Transverse colon (tissue), 4 donors: ENCODE measurements around the gene SPTB. TPM values are rescaled to one million over a fixed set of nuclear protein-coding genes. Genes with fewer than 3 reads are reported as not detected.

Source experiments
- DNase-seq: peaks from one replicate; pipeline ENCODE4 v3.0.0-alpha.2; 2019
- H3K27ac ChIP-seq, 4 donors: fragments of 200-600 bp; sonication (generic); 2 replicates each; pipeline ENCODE4 v1.5.1; 2016 to 2018; ENCODE audit warnings: inconsistent platforms in 4 of 4
- H3K27me3 ChIP-seq: fragments of 200-600 bp; sonication (generic); 2 replicates; pipeline ENCODE4 v1.5.1; 2017; ENCODE audit warnings: inconsistent platforms
- H3K36me3 ChIP-seq, 4 donors: fragments of 200-600 bp; sonication (generic); 2 replicates each; pipeline ENCODE4 v1.5.1; 2017 to 2019; ENCODE audit warnings: inconsistent platforms in 4 of 4
- H3K4me1 ChIP-seq, 4 donors: fragments of 200-600 bp; sonication (generic); 2 replicates each; pipeline ENCODE4 v1.5.1; 2017 to 2020; ENCODE audit warnings: inconsistent platforms in 4 of 4
- H3K4me3 ChIP-seq, 4 donors: fragments of 200-600 bp; sonication (generic); 1 replicate in 1 of 4; 2 replicates in 3 of 4; pipeline versions ENCODE4 v1.5.1 to v1.6.1; 2017 to 2019; ENCODE audit warnings: inconsistent platforms in 4 of 4
- H3K9me3 ChIP-seq, 2 donors: fragments of 200-600 bp; sonication (generic); 2 replicates each; pipeline ENCODE4 v1.5.1; 2017 to 2019; ENCODE audit warnings: inconsistent platforms in 2 of 2
- EP300 ChIP-seq: sonication (generic); formaldehyde crosslinking; IDR thresholded peaks from one replicate; pipeline ENCODE4 v1.6.1; 2017; ENCODE audit warnings: antibody characterized with exemption, low read depth
- POLR2A ChIP-seq: fragments of 450-650 bp; IDR thresholded peaks from one replicate; pipeline ENCODE4 v1.6.1; 2016; ENCODE audit warnings: antibody characterized with exemption, mild to moderate bottlenecking, moderate library complexity
- POLR2AphosphoS5 ChIP-seq, 3 donors: sonication (generic); formaldehyde crosslinking; IDR thresholded peaks; one replicate each; pipeline ENCODE4 v1.6.1; 2016; ENCODE audit warnings: antibody characterized with exemption in 3 of 3
- WGBS, 2 donors: methylation state at CpG; one replicate each; pipeline ENCODE4 v1.1.5; 2018; ENCODE audit warnings: low coverage in 1 of 2; 5-methylcytosine and 5-hydroxymethylcytosine counted together
- in situ Hi-C, 4 donors: fragments of 200-750 bp; cut with MboI; loops; one replicate each; pipeline versions ENCODE4 v1.15.0 to v1.15.1; 2017; ENCODE audit warnings: low sequenced_read_pairs in 3 of 4, low pct_ligation_motif_present in 1 of 4, low pct_unique_long_range_greater_than_20kb in 1 of 4
- intact Hi-C: fragments of 100-400 bp; cut with DNase I; formaldehyde crosslinking; loops from one replicate; pipeline ENCODE4 v1.15.1; 2023; ENCODE audit warnings: low total_unique reads
- total RNA-seq, 4 donors: library from RNA; depleted of rRNA; stranded (reverse); fragments of >200 nt; gene quantifications; one replicate each; pipeline ENCODE4 v1.1.0, GENCODE V29; 2016
- TF ChIP-seq, protein P1 (sequence below), 5 experiments: fragments of 200-600 bp in 3 of 5; fragments of 450-650 bp in 2 of 5; sonication (generic) in 3 of 5; IDR thresholded peaks; 1 replicate in 2 of 5; 2 replicates in 3 of 5; pipeline ENCODE4 v1.5.1; 2016 to 2017; ENCODE audit warnings: antibody characterized with exemption in 5 of 5, inconsistent platforms in 3 of 5, mild to moderate bottlenecking in 2 of 5, moderate library complexity in 1 of 5

SPTB gene
- total RNA-seq, 4 donors from 2014 or later, result 0.20 to 0.96 (median 0.58) TPM

DNA sequence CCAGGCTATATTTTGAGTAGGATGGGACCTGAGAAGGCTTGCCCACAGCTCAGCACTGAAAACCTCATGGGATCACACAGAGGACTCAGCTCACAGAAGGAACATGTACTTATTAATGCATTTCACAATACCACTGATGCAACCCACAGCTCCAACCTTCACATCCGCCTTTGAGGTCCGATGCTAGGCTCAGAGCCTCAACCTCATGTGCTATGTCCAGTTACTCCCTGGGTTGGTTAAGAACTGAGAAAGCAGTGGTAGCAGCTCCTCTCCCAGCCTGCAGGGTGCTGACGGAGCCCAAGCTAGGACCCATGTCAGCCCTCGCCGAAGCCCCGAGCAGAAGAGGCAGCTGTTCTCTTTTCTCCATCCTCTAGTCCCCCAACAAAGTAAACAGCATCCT is 52.9 kb downstream of the SPTB start:
- Histone ChIP-seq H3K9me3 (no peaks in the 10 kb centered on the region), H3K27me3 (no peaks in the 10 kb centered on the region), H3K4me3 (no peak overlapping the region), H3K4me1 (peaks cover 3 to 4% (median 4%) of the 10 kb centered on the region in 4 donors), H3K27ac (no peak overlapping the region), H3K36me3 (no peaks in the 10 kb centered on the region)
- TF ChIP-seq POLR2AphosphoS5 (IDR thresholded peaks at IDR 0.05) (no peak), EP300 (no peak), POLR2A (no peak)
- TF ChIP-seq, protein P1, sequence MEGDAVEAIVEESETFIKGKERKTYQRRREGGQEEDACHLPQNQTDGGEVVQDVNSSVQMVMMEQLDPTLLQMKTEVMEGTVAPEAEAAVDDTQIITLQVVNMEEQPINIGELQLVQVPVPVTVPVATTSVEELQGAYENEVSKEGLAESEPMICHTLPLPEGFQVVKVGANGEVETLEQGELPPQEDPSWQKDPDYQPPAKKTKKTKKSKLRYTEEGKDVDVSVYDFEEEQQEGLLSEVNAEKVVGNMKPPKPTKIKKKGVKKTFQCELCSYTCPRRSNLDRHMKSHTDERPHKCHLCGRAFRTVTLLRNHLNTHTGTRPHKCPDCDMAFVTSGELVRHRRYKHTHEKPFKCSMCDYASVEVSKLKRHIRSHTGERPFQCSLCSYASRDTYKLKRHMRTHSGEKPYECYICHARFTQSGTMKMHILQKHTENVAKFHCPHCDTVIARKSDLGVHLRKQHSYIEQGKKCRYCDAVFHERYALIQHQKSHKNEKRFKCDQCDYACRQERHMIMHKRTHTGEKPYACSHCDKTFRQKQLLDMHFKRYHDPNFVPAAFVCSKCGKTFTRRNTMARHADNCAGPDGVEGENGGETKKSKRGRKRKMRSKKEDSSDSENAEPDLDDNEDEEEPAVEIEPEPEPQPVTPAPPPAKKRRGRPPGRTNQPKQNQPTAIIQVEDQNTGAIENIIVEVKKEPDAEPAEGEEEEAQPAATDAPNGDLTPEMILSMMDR (IDR thresholded peaks at IDR 0.05), result no peak
- 67 to 96% methylated on average over 3 to 6 of the region's 6 CpGs for WGBS, 2 donors
- no peak for DNase-seq
- in situ Hi-C loops, result loop anchor here in 2 of 4 donors (10.0 kb wide), 2 partner anchors 68 to 158 kb away; partner anchors contain the start of gene FNTB (in 2 of the 2)
- intact Hi-C loops, result no loop called here

DNA sequence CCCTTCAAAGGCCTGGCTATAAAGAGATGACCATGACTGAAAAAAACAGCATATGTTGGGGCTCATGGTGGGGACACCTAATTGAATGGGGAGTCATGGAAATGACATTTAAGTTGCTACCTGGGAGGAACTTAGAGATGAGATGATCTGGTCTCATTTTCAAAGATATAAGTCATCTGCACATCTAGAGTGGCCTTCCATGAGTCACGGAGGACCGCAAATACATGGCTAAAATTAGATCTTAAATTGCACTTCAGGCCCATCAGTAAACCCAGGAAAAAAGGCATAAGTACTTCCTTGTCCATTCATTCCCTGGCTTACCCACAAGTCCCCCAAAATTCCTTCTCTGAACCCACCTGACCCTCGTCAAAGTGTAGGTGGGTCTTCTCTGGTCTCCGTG is 53.4 kb downstream of the SPTB start:
- Histone ChIP-seq H3K4me1 (peaks cover 3 to 4% (median 4%) of the 10 kb centered on the region in 4 donors), H3K27me3 (no peaks in the 10 kb centered on the region), H3K36me3 (no peaks in the 10 kb centered on the region), H3K9me3 (no peaks in the 10 kb centered on the region), H3K4me3 (no peak overlapping the region), H3K27ac (no peak overlapping the region)
- TF ChIP-seq POLR2A (no peak), EP300 (no peak), POLR2AphosphoS5 (IDR thresholded peaks at IDR 0.05) (no peak)
- TF ChIP-seq, protein P1 (IDR thresholded peaks at IDR 0.05), result no peak
- intact Hi-C loops (no loop called here), in situ Hi-C loops (loop anchor here in 2 of 4 donors (10.0 kb wide), 2 partner anchors 68 to 158 kb away; partner anchors contain the start of gene FNTB (in 2 of the 2))
- DNase-seq, result no peak
- 79% methylated on average over 4 of the region's 4 CpGs; no CpG with 5 or more reads in 1 of the 2 donors for WGBS, 2 donors

DNA sequence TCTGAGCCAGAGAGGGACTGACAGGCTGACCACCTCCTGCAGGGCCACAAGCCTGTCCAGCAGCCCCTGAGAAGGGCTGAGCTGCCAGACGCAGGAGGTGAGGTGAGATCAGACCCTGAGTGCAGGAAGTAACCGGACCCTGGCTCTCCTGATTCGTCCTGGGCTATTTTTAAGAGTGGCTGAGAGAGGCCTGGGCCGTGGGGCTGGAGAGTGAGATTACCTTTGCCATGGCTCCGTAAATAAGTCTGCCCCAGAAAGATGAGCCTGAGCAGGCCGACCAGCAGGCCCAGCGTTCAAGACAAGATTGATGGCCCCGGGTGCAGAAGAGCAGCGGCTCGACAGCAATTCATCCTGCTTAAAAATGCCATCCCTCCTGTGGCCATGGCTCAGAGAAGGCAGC is 54.2 kb downstream of the SPTB start:
- no peaks in the 10 kb centered on the region for H3K9me3 ChIP-seq
- H3K4me3 ChIP-seq, result no peak overlapping the region
- H3K4me1 ChIP-seq, result peaks cover 3 to 4% (median 4%) of the 10 kb centered on the region in 4 donors
- in situ Hi-C loops (loop anchor here in 2 of 4 donors (10.0 kb wide), 2 partner anchors 69 to 159 kb away; partner anchors contain the start of gene FNTB (in 2 of the 2)), intact Hi-C loops (no loop called here)
- H3K27ac ChIP-seq, result no peak overlapping the region
- 59% methylated on average over 10 of the region's 10 CpGs; no CpG with 5 or more reads in 1 of the 2 donors for whole genome bisulfite sequencing, 2 donors
- TF ChIP-seq POLR2AphosphoS5 (IDR thresholded peaks at IDR 0.05) (no peak), EP300 (no peak), POLR2A (no peak)
- TF ChIP-seq, protein P1 (IDR thresholded peaks at IDR 0.05), result no peak
- DNase-seq, result no peak
- H3K27me3 ChIP-seq, result no peaks in the 10 kb centered on the region
- no peaks in the 10 kb centered on the region for H3K36me3 ChIP-seq

DNA sequence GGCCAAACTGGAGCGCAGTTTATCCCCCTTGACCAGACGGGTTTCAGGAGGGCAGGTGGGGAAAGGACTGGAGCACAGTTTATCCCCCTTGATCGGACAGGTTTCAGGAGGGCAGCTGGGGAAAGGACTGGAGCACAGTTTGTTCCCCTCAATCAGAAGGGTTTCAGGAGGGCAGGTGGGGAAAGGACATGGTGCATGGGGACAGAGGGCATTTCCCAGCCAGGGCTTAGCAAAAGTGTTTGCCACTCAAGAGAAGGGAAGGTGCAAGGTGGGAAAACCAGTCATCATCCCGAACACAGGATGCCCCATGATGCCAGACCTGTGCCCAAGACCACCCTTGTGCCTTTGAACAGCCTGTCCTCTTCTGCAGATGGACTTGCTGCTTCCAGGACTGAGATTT is 54.7 kb downstream of the SPTB start:
- WGBS, 2 donors, result 91 to 100% methylated on average over 1 to 4 of the region's 4 CpGs
- intact Hi-C loops, result no loop called here

More for the DNA sequence above, 54.7 kb downstream of the SPTB start:
- in situ Hi-C loops, result loop anchor here in 2 of 4 donors (10.0 kb wide), 2 partner anchors 70 to 160 kb away; partner anchors contain the start of gene FNTB (in 2 of the 2)
- TF ChIP-seq EP300, result no peak
- no peak for TF ChIP-seq POLR2AphosphoS5 (IDR thresholded peaks at IDR 0.05)
- no peak for TF ChIP-seq POLR2A
- TF ChIP-seq, protein P1 (IDR thresholded peaks at IDR 0.05), result no peak
- Histone ChIP-seq H3K9me3 (no peaks in the 10 kb centered on the region), H3K4me3 (no peak overlapping the region), H3K27ac (no peak overlapping the region), H3K27me3 (no peaks in the 10 kb centered on the region), H3K36me3 (no peaks in the 10 kb centered on the region), H3K4me1 (peaks cover 3 to 4% (median 4%) of the 10 kb centered on the region in 4 donors)
- DNase-seq, result no peak
